Esophagus muscularis mucosa (tissue), 4 donors: Measurements from ENCODE around the gene HNF1B. TPM values are rescaled to one million over a fixed set of nuclear protein-coding genes. Genes with fewer than 3 reads are reported as not detected.

ENCODE experiments used
- DNase-seq: peaks from one replicate; pipeline ENCODE4 v3.0.0-alpha.2; 2017; ENCODE audit errors: extremely low spot score
- H3K27ac ChIP-seq, 4 donors: fragments of 200-600 bp; sonication (generic); replicated peaks in 1 of 4; 1 replicate in 3 of 4; 2 replicates in 1 of 4; pipeline ENCODE4 v1.5.1; 2016 to 2019; ENCODE audit warnings: mild to moderate bottlenecking in 1 of 4
- H3K27me3 ChIP-seq, 4 donors: fragments of 200-600 bp; sonication (generic); one replicate each; pipeline versions ENCODE4 v1.5.1 to v1.6.0; 2016 to 2019
- H3K36me3 ChIP-seq, 4 donors: fragments of 200-600 bp; sonication (generic); one replicate each; pipeline ENCODE4 v1.5.1; 2016 to 2019
- H3K4me1 ChIP-seq, 4 donors: fragments of 200-600 bp; sonication (generic); one replicate each; pipeline ENCODE4 v1.5.1; 2016 to 2019
- H3K4me3 ChIP-seq, 4 donors: fragments of 200-600 bp; sonication (generic); 1 replicate in 2 of 4; 2 replicates in 2 of 4; pipeline ENCODE4 v1.5.1; 2016 to 2019; ENCODE audit warnings: mild to moderate bottlenecking in 4 of 4, moderate library complexity in 1 of 4
- H3K9me3 ChIP-seq, 4 donors: fragments of 200-600 bp; sonication (generic); 1 replicate in 3 of 4; 2 replicates in 1 of 4; pipeline ENCODE4 v1.5.1; 2016 to 2019
- CTCF ChIP-seq, 3 experiments: fragments of 200-600 bp in 2 of 3; fragments of 450-650 bp in 1 of 3; sonication (generic) in 2 of 3; IDR thresholded peaks; one replicate each; pipeline ENCODE4 v1.5.1; 2017 to 2019; ENCODE audit warnings: antibody characterized with exemption in 3 of 3, mild to moderate bottlenecking in 2 of 3, moderate library complexity in 1 of 3
- EP300 ChIP-seq: sonication (generic); formaldehyde crosslinking; IDR thresholded peaks from one replicate; pipeline ENCODE4 v1.6.1; 2017; ENCODE audit warnings: antibody characterized with exemption
- POLR2A ChIP-seq: fragments of 450-650 bp; IDR thresholded peaks from one replicate; pipeline ENCODE4 v1.6.1; 2017; ENCODE audit warnings: antibody characterized with exemption, moderate library complexity, mild to moderate bottlenecking, low read depth
- POLR2AphosphoS5 ChIP-seq, 2 donors: sonication (generic); formaldehyde crosslinking; IDR thresholded peaks; one replicate each; pipeline ENCODE4 v1.6.1; 2017; ENCODE audit warnings: antibody characterized with exemption in 2 of 2
- WGBS: methylation state at CpG from one replicate; pipeline ENCODE4 v1.1.5; 2018; 5-methylcytosine and 5-hydroxymethylcytosine counted together
- intact Hi-C: fragments of 100-400 bp; cut with DNase I; formaldehyde crosslinking; loops from one replicate; pipeline ENCODE4 v1.15.1; 2023
- total RNA-seq, 4 donors: library from RNA; depleted of rRNA; stranded (reverse); fragments of >200 nt; gene quantifications; one replicate each; pipeline versions ENCODE4 v1.1.0 to v1.2.1, GENCODE V29; 2016

Gene HNF1B
- total RNA-seq, 4 donors from 2014 or later = not detected

- DNase-seq = no peak
These were observed 6.9 kb downstream of the HNF1B start for GRCh38 chr17:37737971-37738370.

GRCh38 chr17:37737081-37737480, 7.8 kb downstream of the HNF1B start:
- no peak for DNase-seq
- H3K27me3 ChIP-seq = peaks cover 6 to 74% (median 47%) of the 10 kb centered on the region in 4 donors
- H3K9me3 ChIP-seq = no peaks in the 10 kb centered on the region
- TF ChIP-seq CTCF (IDR thresholded peaks at IDR 0.05) = no peak
- TF ChIP-seq POLR2A = no peak
- no peak for TF ChIP-seq POLR2AphosphoS5 (IDR thresholded peaks at IDR 0.05)
- peaks cover 6 to 8% (median 7%) of the 10 kb centered on the region in 4 donors for H3K4me1 ChIP-seq
- no peaks in the 10 kb centered on the region for H3K36me3 ChIP-seq
- intact Hi-C loops = no loop called here
- H3K27ac ChIP-seq = no peak overlapping the region
- no peak overlapping the region for H3K4me3 ChIP-seq
- WGBS = 94% methylated on average over 1 of the region's 1 CpG

More at GRCh38 chr17:37737971-37738370, 6.9 kb downstream of the HNF1B start:
- intact Hi-C loops = no loop called here
- WGBS = 74% methylated on average over 2 of the region's 2 CpGs
- peaks cover 10 to 83% (median 56%) of the 10 kb centered on the region in 4 donors for H3K27me3 ChIP-seq
- H3K4me3 ChIP-seq = no peak overlapping the region
- TF ChIP-seq POLR2A (no peak), POLR2AphosphoS5 (IDR thresholded peaks at IDR 0.05) (no peak), CTCF (IDR thresholded peaks at IDR 0.05) (no peak), EP300 (no peak)
- peaks cover 15 to 17% (median 16%) of the 10 kb centered on the region in 4 donors for H3K4me1 ChIP-seq
- no peak overlapping the region for H3K27ac ChIP-seq
- H3K36me3 ChIP-seq = no peaks in the 10 kb centered on the region
- no peaks in the 10 kb centered on the region for H3K9me3 ChIP-seq

GRCh38 chr17:37736428-37736827, 8.4 kb downstream of the HNF1B start:
- peaks cover 0 to 1% (median under 1%) of the 10 kb centered on the region in 4 donors for H3K4me1 ChIP-seq
- WGBS = 91% methylated on average over 6 of the region's 6 CpGs
- no peak overlapping the region for H3K27ac ChIP-seq
- peaks cover 0 to 73% (median 41%) of the 10 kb centered on the region in 4 donors for H3K27me3 ChIP-seq
- TF ChIP-seq POLR2AphosphoS5 (IDR thresholded peaks at IDR 0.05) (no peak), POLR2A (no peak), CTCF (IDR thresholded peaks at IDR 0.05) (no peak), EP300 (no peak)
- no peaks in the 10 kb centered on the region for H3K9me3 ChIP-seq
- no peak for DNase-seq
- H3K4me3 ChIP-seq = no peak overlapping the region
- no peaks in the 10 kb centered on the region for H3K36me3 ChIP-seq
- intact Hi-C loops = no loop called here

- Histone ChIP-seq H3K9me3 (no peaks in the 10 kb centered on the region), H3K4me3 (no peak overlapping the region), H3K36me3 (no peaks in the 10 kb centered on the region), H3K27ac (no peak overlapping the region), H3K4me1 (no peaks in the 10 kb centered on the region), H3K27me3 (peaks cover 0 to 69% (median 29%) of the 10 kb centered on the region in 4 donors)
- intact Hi-C loops = no loop called here
- TF ChIP-seq POLR2A = no peak
- no peak for DNase-seq
- 44% methylated on average over 3 of the region's 4 CpGs for WGBS
These were observed 9.7 kb downstream of the HNF1B start for GRCh38 chr17:37735165-37735564.

GRCh38 chr17:37732316-37732715, 12.5 kb downstream of the HNF1B start:
- no peaks in the 10 kb centered on the region for H3K4me1 ChIP-seq
- no peaks in the 10 kb centered on the region for H3K9me3 ChIP-seq
- no peak overlapping the region for H3K27ac ChIP-seq
- H3K27me3 ChIP-seq = peaks cover 0 to 45% (median 4%) of the 10 kb centered on the region in 4 donors
- intact Hi-C loops = no loop called here
- H3K36me3 ChIP-seq = no peaks in the 10 kb centered on the region
- no peak for DNase-seq
- 88% methylated on average over 4 of the region's 4 CpGs for WGBS
- TF ChIP-seq EP300 (no peak), CTCF (IDR thresholded peaks at IDR 0.05) (no peak)
- H3K4me3 ChIP-seq = no peak overlapping the region
